HCT116 (cell line): ENCODE results near the gene STK39.

ENCODE experiments used
- CTCF ChIP-seq, 3 experiments: fragments of 200-600 bp in 1 of 3; sonication (generic) in 1 of 3; IDR thresholded peaks in 2 of 3; conservative IDR thresholded peaks in 1 of 3; 2 replicates each; pipeline ENCODE4 v1.5.1; 2012 to 2017; ENCODE audit warnings: low read depth in 2 of 3, low read length in 2 of 3, antibody characterized with exemption in 1 of 3, borderline replicate concordance in 1 of 3, control low read depth in 1 of 3, mild to moderate bottlenecking in 1 of 3, mixed read lengths in 1 of 3, mixed run types in 1 of 3, moderate library complexity in 1 of 3; ENCODE audit not compliant: insufficient read depth in 1 of 3
- EGR1 ChIP-seq: IDR thresholded peaks from 2 replicates; pipeline ENCODE4 v1.6.1; 2012; ENCODE audit warnings: low read depth
- EZH2 ChIP-seq: fragments of 200-600 bp; sonication (generic); IDR thresholded peaks from 2 replicates; pipeline ENCODE4 v1.6.1; 2017; ENCODE audit warnings: antibody characterized with exemption, mixed run types
- EZH2phosphoT487 ChIP-seq: fragments of 200-600 bp; IDR thresholded peaks from 2 replicates; pipeline ENCODE4 v1.6.1; 2018; ENCODE audit warnings: antibody characterized with exemption, borderline replicate concordance
- MAX ChIP-seq: IDR thresholded peaks from 2 replicates; pipeline ENCODE4 v1.6.1; 2012
- POLR2A ChIP-seq: IDR thresholded peaks from 2 replicates; pipeline ENCODE4 v1.7.0; 2011; ENCODE audit warnings: borderline replicate concordance; ENCODE audit not compliant: insufficient read depth, insufficient read length; ENCODE audit errors: extremely low read depth
- RAD21 ChIP-seq: IDR thresholded peaks from 2 replicates; pipeline ENCODE4 v1.6.1; 2012; ENCODE audit warnings: low read depth, mild to moderate bottlenecking
- SIN3A ChIP-seq: IDR thresholded peaks from 2 replicates; pipeline ENCODE4 v1.6.1; 2012; ENCODE audit warnings: low read depth

GRCh38 chr2:168215813-168216212 lies 31.6 kb downstream of the STK39 start:
- TF ChIP-seq EZH2phosphoT487 (no peak), CTCF (IDR thresholded peaks at IDR 0.05 in 2 of 3, conservative IDR thresholded peaks at IDR 0.05 in 1 of 3; ENCODE audit: borderline replicate concordance in 1 of 3, insufficient read depth in 1 of 3, low read depth in 2 of 3, low read length in 2 of 3) (no peak), RAD21 (no peak), MAX (no peak), POLR2A (no peak), SIN3A (no peak), EZH2 (no peak), EGR1 (no peak)
